Trophoblast cell (in vitro differentiated cells and primary cell): Measurements from ENCODE around the gene DEDD2.

Experiments used
- DNase-seq, 2 donors: peaks; one replicate each; pipeline ENCODE4 v3.0.0-alpha.2; 2016
- H2AFZ ChIP-seq: 2 replicates; pipeline ENCODE4 v1.6.1; 2013; ENCODE audit warnings: low read length, moderate library complexity, mild to moderate bottlenecking; ENCODE audit not compliant: insufficient read depth, poor library complexity
- H2AK5ac ChIP-seq: 2 replicates; pipeline ENCODE4 v1.6.1; 2013; ENCODE audit warnings: mild to moderate bottlenecking, low read length
- H2BK120ac ChIP-seq: 2 replicates; pipeline ENCODE4 v1.6.1; 2013; ENCODE audit warnings: low read length, mild to moderate bottlenecking, moderate library complexity; ENCODE audit not compliant: insufficient read depth, poor library complexity
- H2BK12ac ChIP-seq: 2 replicates; pipeline ENCODE4 v1.6.1; 2013; ENCODE audit warnings: mild to moderate bottlenecking, low read length, moderate library complexity
- H2BK5ac ChIP-seq: 2 replicates; pipeline ENCODE4 v1.6.1; 2013; ENCODE audit warnings: low read length, low read depth, moderate library complexity, mild to moderate bottlenecking; ENCODE audit not compliant: poor library complexity
- H3K14ac ChIP-seq: 2 replicates; pipeline ENCODE4 v1.6.1; 2013; ENCODE audit warnings: mild to moderate bottlenecking, low read length
- H3K18ac ChIP-seq: 2 replicates; pipeline ENCODE4 v1.6.1; 2013; ENCODE audit warnings: mild to moderate bottlenecking, low read length
- H3K23ac ChIP-seq: 2 replicates; pipeline ENCODE4 v1.6.1; 2013; ENCODE audit warnings: low read length
- H3K27ac ChIP-seq: 2 replicates; pipeline ENCODE4 v1.5.1; 2013; ENCODE audit warnings: low read depth, mild to moderate bottlenecking, inconsistent platforms, low read length, moderate library complexity
- H3K27me3 ChIP-seq: 2 replicates; pipeline ENCODE4 v1.6.1; 2013; ENCODE audit warnings: inconsistent platforms, mild to moderate bottlenecking, low read length, moderate library complexity; ENCODE audit not compliant: insufficient read depth
- H3K36me3 ChIP-seq, 2 experiments: 1 replicate in 1 of 2; 2 replicates in 1 of 2; pipeline ENCODE4 v1.6.1; 2013; ENCODE audit warnings: low read length in 2 of 2, mild to moderate bottlenecking in 2 of 2, moderate library complexity in 1 of 2; ENCODE audit not compliant: insufficient read depth in 2 of 2, control insufficient read depth in 1 of 2
- H3K4ac ChIP-seq: 2 replicates; pipeline ENCODE4 v1.6.1; 2013; ENCODE audit warnings: low read depth, mild to moderate bottlenecking, low read length, moderate library complexity
- H3K4me1 ChIP-seq, 2 experiments: 1 replicate in 1 of 2; 2 replicates in 1 of 2; pipeline ENCODE4 v1.6.1; 2013; ENCODE audit warnings: low read length in 2 of 2, mild to moderate bottlenecking in 2 of 2, moderate library complexity in 1 of 2; ENCODE audit not compliant: insufficient read depth in 2 of 2, control insufficient read depth in 1 of 2
- H3K4me2 ChIP-seq: 2 replicates; pipeline ENCODE4 v1.6.1; 2013; ENCODE audit warnings: inconsistent platforms, mild to moderate bottlenecking, low read length, moderate library complexity
- H3K4me3 ChIP-seq: 2 replicates; pipeline ENCODE4 v1.5.1; 2013; ENCODE audit warnings: mild to moderate bottlenecking, low read depth, low read length, inconsistent platforms
- H3K79me1 ChIP-seq: one replicate; pipeline ENCODE4 v1.6.1; 2013; ENCODE audit warnings: low read length
- H3K79me2 ChIP-seq: 2 replicates; pipeline ENCODE4 v1.6.1; 2013; ENCODE audit warnings: low read length, mild to moderate bottlenecking; ENCODE audit not compliant: control insufficient read depth, insufficient read depth, poor library complexity
- H3K9ac ChIP-seq: 2 replicates; pipeline ENCODE4 v1.6.1; 2013; ENCODE audit warnings: mild to moderate bottlenecking, low read length
- H3K9me3 ChIP-seq: 2 replicates; pipeline ENCODE4 v1.6.1; 2013; ENCODE audit warnings: low read depth, mild to moderate bottlenecking, control low read depth, inconsistent platforms, low read length; ENCODE audit not compliant: insufficient read depth
- H4K12ac ChIP-seq: 2 replicates; pipeline ENCODE4 v1.6.1; 2013; ENCODE audit warnings: low read depth, mild to moderate bottlenecking, low read length, moderate library complexity
- H4K8ac ChIP-seq: 2 replicates; pipeline ENCODE4 v1.6.1; 2013; ENCODE audit warnings: low read depth, mild to moderate bottlenecking, low read length, moderate library complexity
- H4K91ac ChIP-seq: one replicate; pipeline ENCODE4 v1.6.1; 2013; ENCODE audit warnings: low read depth, mild to moderate bottlenecking, low read length, moderate library complexity
- WGBS: extraction: QIAGEN DNeasy Blood & Tissue Kit; methylation state at CpG from one replicate; pipeline ENCODE4 v1.1.7; 2013; ENCODE audit warnings: missing lambda C conversion rate; ENCODE audit not compliant: insufficient read length, insufficient coverage; ENCODE audit errors: extremely low coverage; 5-methylcytosine and 5-hydroxymethylcytosine counted together

The DEDD2 gene

DNA sequence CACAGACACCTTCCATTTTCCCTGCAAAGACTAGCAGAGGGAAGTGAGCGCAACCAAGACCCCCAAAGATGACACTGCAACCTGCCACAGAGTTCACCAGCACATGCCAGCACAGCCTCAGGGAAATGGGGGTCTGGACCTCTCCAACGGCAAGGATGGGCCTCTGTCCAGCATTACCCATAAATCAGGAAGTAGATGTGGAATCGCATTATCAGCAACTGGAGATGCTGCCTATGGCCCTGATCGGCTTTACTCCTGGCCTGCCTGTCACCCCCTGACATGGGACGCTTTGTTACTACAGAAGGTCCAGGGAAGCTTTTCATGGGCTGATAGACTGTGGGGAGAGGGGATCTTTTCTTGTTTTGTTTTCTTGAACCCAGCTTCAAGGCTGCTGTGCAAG is 43.8 kb downstream of the DEDD2 start:
- peaks cover 36% of the 10 kb centered on the region for H3K27me3 ChIP-seq
- no peak overlapping the region for H2AFZ ChIP-seq
- no peak overlapping the region for H3K4me2 ChIP-seq

DNA sequence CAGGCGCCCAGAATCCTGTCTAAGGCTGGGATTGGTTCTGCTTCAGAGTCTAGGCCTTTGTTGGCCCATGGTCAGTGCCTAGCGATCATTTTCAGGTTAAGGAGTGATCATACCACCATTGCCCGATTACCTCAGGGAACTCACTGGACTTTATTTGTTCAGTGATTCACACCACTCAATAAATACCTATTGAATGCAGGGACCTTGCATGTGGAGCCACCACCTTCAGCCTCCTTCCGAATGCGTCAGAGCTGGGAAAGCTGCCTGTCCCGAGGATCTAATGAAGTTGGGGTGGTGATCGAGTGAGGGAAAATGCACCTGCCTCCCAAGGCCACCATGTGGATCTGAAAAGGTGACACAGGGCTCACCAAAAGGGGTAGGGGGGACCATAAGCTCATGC is 45.2 kb downstream of the DEDD2 start:
- no peak overlapping the region for H3K9ac ChIP-seq

More for the DNA sequence above, 43.8 kb downstream of the DEDD2 start:
- Histone ChIP-seq H3K27ac (no peak overlapping the region), H2BK5ac (no peak overlapping the region), H3K4ac (no peak overlapping the region), H3K23ac (no peak overlapping the region), H3K79me1 (no peaks in the 10 kb centered on the region), H3K9ac (no peak overlapping the region), H3K79me2 (no peaks in the 10 kb centered on the region), H3K18ac (no peak overlapping the region), H3K4me1 (no peaks in the 10 kb centered on the region), H4K91ac (no peak overlapping the region), H3K9me3 (peaks cover 2% of the 10 kb centered on the region), H2BK120ac (no peak overlapping the region), H2BK12ac (no peak overlapping the region), H3K36me3 (no peaks in the 10 kb centered on the region), H3K4me3 (no peak overlapping the region), H4K12ac (no peak overlapping the region), H4K8ac (no peak overlapping the region), H3K14ac (no peak overlapping the region), H2AK5ac (no peak overlapping the region)
- DNase-seq: no peak
- WGBS: no CpG with 5 or more reads among the region's 5 CpGs

DNA sequence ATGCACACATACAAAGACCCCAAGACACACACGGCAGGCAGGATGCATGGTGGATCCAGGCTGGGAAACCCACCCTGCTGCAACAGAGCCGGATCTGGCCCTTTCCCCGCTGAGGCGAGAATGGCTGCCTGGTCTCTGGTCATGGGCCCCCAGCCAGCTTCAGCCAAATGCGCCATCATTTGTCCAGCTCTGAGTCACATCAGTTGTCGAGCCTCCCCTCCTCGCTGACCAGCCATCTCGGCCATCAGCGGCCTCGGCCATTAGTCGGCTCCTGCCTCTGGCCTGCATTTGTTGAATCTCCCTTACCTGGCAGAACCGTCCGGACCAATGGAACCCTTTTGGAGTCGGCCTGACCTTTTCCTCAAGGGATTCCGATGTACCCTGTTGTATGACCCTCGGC is 46.8 kb downstream of the DEDD2 start:
- Histone ChIP-seq H3K18ac (no peak overlapping the region), H3K4me1 (no peaks in the 10 kb centered on the region), H3K36me3 (no peaks in the 10 kb centered on the region), H3K27ac (no peak overlapping the region), H2BK120ac (no peak overlapping the region), H4K8ac (no peak overlapping the region), H3K4ac (no peak overlapping the region), H3K14ac (no peak overlapping the region), H3K9me3 (peaks cover 2% of the 10 kb centered on the region), H3K23ac (no peak overlapping the region), H3K79me2 (no peaks in the 10 kb centered on the region), H2BK5ac (no peak overlapping the region), H2AFZ (no peak overlapping the region), H3K79me1 (no peaks in the 10 kb centered on the region), H3K27me3 (peaks cover 11% of the 10 kb centered on the region), H3K4me3 (no peak overlapping the region), H2BK12ac (no peak overlapping the region), H4K12ac (no peak overlapping the region), H2AK5ac (no peak overlapping the region), H3K9ac (no peak overlapping the region), H3K4me2 (no peak overlapping the region), H4K91ac (no peak overlapping the region)
- no peak for DNase-seq
- WGBS: no CpG with 5 or more reads among the region's 16 CpGs

More for the DNA sequence above, 45.2 kb downstream of the DEDD2 start:
- Histone ChIP-seq H3K4ac (no peak overlapping the region), H3K4me3 (no peak overlapping the region), H2AFZ (no peak overlapping the region), H3K18ac (no peak overlapping the region), H3K36me3 (no peaks in the 10 kb centered on the region), H4K91ac (no peak overlapping the region), H3K27ac (no peak overlapping the region), H3K14ac (no peak overlapping the region), H2BK5ac (no peak overlapping the region), H2BK12ac (no peak overlapping the region), H2AK5ac (no peak overlapping the region), H4K8ac (no peak overlapping the region), H3K4me1 (no peaks in the 10 kb centered on the region), H3K9me3 (peaks cover 2% of the 10 kb centered on the region), H4K12ac (no peak overlapping the region), H3K27me3 (peaks cover 21% of the 10 kb centered on the region), H3K79me2 (no peaks in the 10 kb centered on the region), H3K4me2 (no peak overlapping the region), H3K23ac (no peak overlapping the region), H2BK120ac (no peak overlapping the region), H3K79me1 (no peaks in the 10 kb centered on the region)
- no peak for DNase-seq
- WGBS: no CpG with 5 or more reads among the region's 7 CpGs

DNA sequence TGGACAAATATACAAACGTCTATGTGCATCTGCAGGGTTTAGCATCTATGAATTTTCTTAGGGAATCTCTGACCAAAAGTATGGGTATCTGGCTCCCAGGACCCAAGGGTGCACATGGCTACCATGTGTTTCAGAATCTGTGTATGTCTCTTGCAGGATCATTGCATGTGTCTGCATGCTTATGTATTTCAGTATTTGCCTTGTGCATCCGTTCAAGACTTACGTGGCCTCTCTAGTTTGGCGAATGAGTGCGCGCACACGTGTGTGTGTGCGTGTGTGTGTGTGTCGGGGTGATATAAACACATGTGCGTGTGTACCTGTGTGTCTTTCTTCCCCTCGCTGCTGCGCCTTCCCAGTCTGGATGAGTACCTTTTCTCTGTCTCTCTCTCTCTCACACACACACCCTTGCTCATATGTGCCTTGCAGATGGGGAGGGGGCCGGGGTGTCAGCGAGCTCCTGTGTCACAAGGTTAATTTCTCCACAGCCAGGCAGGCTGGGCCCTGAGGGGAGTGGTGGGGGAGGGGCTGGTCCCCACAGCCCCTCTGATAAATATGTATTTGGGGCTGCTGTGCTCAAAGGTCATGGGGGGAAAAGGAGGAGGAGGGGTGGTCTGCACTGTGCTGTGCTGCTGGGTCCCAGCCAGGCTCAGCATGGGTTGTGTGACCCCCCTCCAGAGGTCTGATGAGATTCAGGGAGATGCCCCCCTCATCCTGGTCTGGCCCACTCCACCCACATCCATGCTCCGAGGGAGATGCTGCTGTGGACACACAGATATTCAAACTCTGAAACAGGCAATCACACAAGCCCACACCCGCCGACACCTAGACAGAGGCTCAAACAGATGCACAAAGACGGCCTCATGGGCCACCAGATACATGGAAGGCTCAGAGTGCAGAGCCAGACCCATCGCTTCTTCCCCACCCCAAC is 47.7 kb downstream of the DEDD2 start:
- H3K27me3 ChIP-seq: peaks cover 2% of the 10 kb centered on the region
- H2BK12ac ChIP-seq: no peak overlapping the region
- H2AK5ac ChIP-seq: no peak overlapping the region
- no peak overlapping the region for H2BK5ac ChIP-seq
- no peaks in the 10 kb centered on the region for H3K36me3 ChIP-seq
- no peak overlapping the region for H3K4me3 ChIP-seq
- no peak overlapping the region for H3K14ac ChIP-seq
- no peak overlapping the region for H2AFZ ChIP-seq
- H2BK120ac ChIP-seq: no peak overlapping the region
- peaks cover 2% of the 10 kb centered on the region for H3K9me3 ChIP-seq
- WGBS: no CpG with 5 or more reads among the region's 19 CpGs
- DNase-seq: no peak
- H3K4me1 ChIP-seq: no peaks in the 10 kb centered on the region
- no peak overlapping the region for H3K18ac ChIP-seq
- H4K91ac ChIP-seq: no peak overlapping the region
- H4K8ac ChIP-seq: no peak overlapping the region
- no peak overlapping the region for H3K27ac ChIP-seq
- no peak overlapping the region for H3K9ac ChIP-seq
- H3K4me2 ChIP-seq: no peak overlapping the region
- no peak overlapping the region for H3K4ac ChIP-seq
- H4K12ac ChIP-seq: no peak overlapping the region
- no peak overlapping the region for H3K23ac ChIP-seq
- no peaks in the 10 kb centered on the region for H3K79me2 ChIP-seq
- H3K79me1 ChIP-seq: no peaks in the 10 kb centered on the region
